ENCODE data around the gene MSH2.
"Not testable (repeated sequence)": the region's sequence is repeated elsewhere in the genome, so short reads cannot be mapped to it uniquely, and the experiment has no call there.

MSH2 gene

GRCh38 chr2:47414682-47415458 is 11.9 kb downstream of the MSH2 start:
- no peak for DNase-seq

DNA sequence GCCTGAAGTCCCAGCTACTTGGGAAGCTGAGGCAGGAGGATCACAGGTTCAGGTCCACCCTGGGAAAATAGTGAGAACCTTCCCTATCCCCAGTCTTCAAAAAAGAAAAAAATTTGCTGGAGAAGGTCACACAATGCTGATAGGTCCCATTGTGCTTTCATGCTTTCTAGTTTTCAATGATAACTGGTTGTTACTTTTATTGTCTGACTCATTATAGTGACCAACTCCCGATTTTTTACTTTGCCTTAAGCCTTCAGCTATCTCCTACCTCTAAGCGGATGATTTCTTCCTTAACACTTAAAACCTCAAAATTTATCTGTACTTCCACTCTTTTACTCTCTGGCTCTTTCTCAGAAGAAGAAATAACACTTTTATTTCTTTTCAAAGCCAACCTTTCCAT is 17.3 kb downstream of the MSH2 start:
- no peak for DNase-seq

- not testable (repeated sequence) for DNase-seq
These were observed 17.7 kb downstream of the MSH2 start for GRCh38 chr2:47420683-47421082.

GRCh38 chr2:47422016-47422415 is 19.1 kb downstream of the MSH2 start:
- DNase-seq: no peak

- no peak for DNase-seq
These were observed 19.6 kb downstream of the MSH2 start for GRCh38 chr2:47422560-47422959.

- DNase-seq: no peak
These were observed 23.8 kb downstream of the MSH2 start for GRCh38 chr2:47426786-47427185.

DNA sequence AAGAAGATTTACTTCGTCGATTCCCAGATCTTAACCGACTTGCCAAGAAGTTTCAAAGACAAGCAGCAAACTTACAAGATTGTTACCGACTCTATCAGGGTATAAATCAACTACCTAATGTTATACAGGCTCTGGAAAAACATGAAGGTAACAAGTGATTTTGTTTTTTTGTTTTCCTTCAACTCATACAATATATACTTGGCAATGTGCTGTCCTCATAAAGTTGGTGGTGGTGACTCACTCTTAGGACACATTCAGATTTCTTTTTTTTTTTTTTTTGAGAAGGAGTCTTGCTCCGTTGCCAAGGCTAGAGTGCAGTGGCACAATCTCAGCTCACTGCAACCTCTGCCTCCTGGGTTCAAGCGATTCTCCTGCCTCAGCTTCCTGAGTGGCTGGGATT is 26.8 kb downstream of the MSH2 start:
- DNase-seq: no peak

GRCh38 chr2:47433006-47433405 is 30.1 kb downstream of the MSH2 start:
- not testable (repeated sequence) for DNase-seq

DNA sequence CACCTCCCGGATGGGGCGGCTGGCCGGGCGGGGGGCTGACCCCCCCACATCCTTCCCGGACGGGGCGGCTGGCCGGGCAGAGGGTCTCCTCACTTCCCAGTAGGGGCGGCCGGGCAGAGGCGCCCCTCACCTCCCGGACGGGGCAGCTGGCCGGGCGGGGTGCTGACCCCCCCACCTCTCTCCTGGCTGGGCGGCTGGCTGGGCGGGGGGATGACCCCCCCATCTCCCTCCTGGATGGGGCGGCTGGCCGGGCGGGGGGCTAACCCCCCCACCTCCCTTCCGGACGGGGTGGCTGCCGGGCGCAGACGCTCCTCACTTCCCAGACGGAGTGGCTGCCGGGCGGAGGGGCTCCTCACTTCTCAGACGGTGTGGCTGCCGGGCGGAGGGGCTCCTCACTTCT is 30.5 kb downstream of the MSH2 start:
- DNase-seq: not testable (repeated sequence)

DNA sequence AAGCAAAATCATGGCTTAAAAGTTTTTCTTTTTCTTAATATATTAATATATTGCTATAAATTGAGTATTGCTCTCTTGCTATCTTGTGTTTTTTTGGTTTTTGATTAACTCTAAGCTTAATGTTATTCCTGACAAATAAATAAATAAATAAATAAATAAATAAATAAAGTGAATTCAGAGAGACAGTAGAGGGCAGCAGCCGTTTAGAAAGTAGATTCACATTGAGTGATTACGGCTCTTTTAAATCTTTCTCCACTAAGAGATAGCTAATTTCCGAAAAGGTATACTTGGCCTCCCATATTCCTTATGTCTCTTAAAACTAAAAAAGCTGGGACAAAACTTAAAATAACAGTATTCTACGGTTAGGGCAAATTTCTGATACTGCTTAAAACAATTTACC is 34.3 kb downstream of the MSH2 start:
- DNase-seq: no peak

DNA sequence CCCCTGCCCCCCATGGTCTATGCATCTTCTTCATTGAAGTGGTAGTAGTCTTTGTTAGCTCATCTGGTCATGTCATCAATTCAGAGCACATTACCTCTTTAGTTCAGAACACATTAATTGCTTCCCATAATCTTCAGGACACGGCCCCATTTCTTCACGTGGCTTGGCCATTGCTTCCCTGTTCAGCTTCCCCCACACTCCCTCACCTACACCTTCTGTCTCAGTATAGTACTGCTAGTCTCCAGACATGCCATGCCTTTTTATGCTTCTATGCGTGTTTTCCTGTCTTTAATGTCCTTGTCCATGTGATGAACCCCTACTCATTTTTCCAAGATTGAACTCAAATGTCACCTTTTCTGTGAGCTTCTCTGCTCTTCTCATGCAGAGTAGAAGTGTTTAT is 35.1 kb downstream of the MSH2 start:
- no peak for DNase-seq

DNA sequence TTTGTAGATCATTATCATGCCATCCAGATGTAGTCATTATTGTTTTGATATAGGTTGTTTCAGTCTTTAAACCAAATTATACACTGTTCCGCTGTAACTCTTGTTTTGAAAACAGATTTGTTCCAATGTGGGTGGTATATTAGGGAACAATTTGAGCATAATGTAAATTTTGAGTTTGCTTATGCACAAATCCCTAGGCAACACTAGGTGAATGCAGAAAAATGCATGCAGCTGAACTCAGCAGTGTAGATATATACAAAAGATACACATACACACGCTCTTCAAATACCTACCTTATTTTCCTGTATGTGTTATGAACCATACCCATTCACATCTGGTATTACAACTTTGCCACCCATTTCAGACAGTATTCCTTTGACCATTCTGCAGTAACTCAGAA is 35.8 kb downstream of the MSH2 start:
- no peak for DNase-seq

GRCh38 chr2:47451790-47452189 is 48.8 kb downstream of the MSH2 start:
- DNase-seq: no peak

- DNase-seq: no peak
These were observed 49.8 kb downstream of the MSH2 start for GRCh38 chr2:47452761-47453160.

DNA sequence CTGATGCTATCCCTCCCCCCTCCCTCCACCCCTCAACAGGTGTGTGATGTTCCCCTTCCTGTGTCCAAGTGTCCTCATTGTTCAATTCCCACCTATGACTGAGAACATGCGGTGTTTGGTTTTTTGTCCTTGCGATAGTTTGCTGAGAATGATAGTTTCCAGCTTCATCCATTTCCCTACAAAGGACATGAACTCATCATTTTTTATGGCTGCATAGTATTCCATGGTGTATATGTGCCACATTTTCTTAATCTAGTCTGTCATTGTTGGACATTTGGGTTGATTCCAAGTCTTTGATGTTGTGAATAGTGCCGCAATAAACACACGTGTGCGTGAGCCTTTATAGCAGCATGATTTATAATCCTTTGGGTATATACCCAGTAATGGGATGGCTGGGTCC is 51.9 kb downstream of the MSH2 start:
- DNase-seq: not testable (repeated sequence)

GRCh38 chr2:47455411-47455810 is 52.5 kb downstream of the MSH2 start:
- no peak for DNase-seq

- no peak for DNase-seq
These were observed 53.9 kb downstream of the MSH2 start for GRCh38 chr2:47456851-47457250.

DNA sequence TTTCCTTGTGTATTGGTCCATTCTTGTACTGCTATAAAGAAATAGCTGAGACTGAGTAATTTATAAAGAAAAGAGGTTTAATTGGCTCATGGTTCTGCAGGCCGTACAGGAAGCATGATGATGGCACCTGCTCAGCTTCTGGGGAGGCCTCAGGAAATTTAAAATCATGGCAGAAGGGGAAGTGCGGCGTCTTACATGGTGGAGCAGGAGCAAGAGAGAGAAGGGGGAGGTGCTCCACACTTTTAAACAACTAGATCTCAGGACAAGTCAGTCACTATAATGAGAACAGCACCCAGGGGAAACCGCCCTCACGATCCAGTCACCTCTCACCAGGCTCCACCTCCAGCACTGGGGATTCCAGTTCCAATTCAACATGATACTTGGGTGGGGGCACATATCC is 54.3 kb downstream of the MSH2 start:
- no peak for DNase-seq

DNA sequence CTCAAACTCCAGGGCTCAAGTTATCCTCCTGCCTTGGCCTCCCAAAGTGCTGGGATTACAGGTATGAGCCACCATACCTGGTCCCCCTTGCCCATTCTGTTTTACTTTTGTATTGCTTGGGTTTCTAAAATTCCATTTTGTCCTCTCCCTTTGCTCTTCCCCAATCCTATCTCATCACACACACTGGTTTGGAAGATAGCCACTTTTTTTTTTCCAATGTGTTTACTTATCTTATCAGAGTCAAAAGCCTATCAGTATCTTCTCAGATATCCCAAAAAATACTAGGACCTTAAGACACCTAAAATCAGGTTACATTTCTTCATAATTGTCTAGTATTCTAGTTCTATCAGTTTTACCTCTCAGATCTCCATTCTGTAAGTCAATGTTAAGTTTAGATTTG is 56.1 kb downstream of the MSH2 start:
- no peak for DNase-seq

DNA sequence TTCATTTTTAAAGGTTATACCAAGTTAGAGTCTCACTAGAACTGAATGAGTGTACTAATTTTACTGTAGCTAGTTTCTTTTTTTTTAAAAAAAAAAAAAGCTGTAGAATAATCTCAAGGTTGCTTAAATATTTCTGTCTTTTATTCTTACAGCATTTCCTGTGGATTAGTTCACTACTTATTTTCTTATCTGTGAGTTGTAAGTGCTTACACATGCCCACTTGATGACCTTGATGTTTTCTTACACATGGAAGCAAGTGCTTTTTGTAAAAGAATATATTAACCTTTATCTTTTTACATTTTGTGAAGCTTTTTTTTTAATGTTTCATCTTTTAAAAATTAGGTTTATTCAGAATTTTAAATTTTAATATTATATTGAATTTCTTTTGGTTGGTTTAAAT is 57.8 kb downstream of the MSH2 start:
- no peak for DNase-seq

- no peak for DNase-seq
These were observed 68.6 kb downstream of the MSH2 start for GRCh38 chr2:47471429-47472116.

DNA sequence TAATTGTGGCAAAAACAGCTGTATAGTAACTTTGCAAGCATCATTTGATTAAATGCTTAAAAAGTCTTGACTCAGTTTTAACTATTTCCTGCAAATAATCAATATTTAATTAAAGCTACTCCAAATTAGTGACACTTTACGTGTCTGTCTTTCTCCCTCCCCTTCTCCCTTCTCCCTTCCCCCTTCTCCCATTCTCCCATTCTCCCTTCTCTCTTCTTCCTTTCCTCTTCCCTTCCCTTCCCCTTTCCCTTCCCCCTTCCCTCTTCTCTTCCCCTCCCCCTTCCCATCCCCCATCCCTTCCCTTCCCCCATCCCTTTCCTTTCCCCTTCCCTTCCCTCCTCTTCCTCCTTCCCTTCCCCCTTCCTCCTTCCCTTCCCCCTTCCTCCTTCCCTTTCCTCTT is 76.9 kb downstream of the MSH2 start:
- no peak for DNase-seq

- no peak for DNase-seq
These were observed 80.2 kb downstream of the MSH2 start for GRCh38 chr2:47483191-47483590.

DNA sequence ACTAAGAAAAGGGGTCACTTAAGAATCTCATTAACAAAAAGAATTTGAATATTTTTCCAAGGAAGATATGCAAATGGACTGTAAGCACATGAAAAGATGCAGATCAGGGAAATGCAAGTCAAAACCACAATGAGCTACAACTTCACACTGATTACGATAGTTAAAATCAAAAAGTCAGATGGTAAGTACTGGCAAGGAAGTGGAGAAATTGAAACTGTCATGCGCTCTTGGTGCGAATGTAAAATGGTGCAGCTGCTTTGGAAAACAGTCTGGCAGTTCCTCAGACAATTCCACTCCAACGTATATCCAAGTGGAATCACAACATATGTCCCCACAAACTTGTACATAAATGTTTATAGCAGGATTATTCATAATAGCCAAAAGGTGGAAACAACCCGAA is 81.4 kb downstream of the MSH2 start:
- no peak for DNase-seq

DNA sequence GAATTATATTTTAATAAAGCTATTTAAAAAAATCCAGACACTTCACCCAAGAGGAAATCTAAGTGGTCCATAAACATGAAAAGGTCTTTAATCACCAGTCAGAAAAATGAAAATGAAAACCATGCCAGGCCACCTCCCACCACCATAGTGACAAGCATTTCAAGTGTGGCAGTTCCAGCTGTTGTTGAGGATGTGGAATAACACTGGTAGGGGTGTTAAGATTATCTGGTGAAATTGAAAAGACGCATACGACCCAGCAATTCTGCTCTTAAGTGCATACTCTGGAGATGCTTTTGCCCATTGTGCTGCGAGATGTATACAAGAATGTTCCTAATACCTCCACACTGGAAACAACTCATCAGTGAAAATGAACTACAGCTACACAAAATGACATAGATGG is 82.2 kb downstream of the MSH2 start:
- DNase-seq: no peak
